Pancreas (tissue), 10 donors: ENCODE results near the gene HNMT. TPM values are rescaled to one million over a fixed set of nuclear protein-coding genes. Genes with fewer than 3 reads are reported as not detected.
A peak's percentile ranks its signal among the peaks of the same experiment; 100 is the strongest.

ENCODE experiments used
- ATAC-seq, 4 donors: fragments of 200-7000 bp; cut with Tn5 transposase; one replicate each; pipeline versions ENCODE4 v1.8.0 to v1.9.1; 2020; ENCODE audit warnings: mild to moderate bottlenecking in 4 of 4, moderate library complexity in 4 of 4
- DNase-seq, 6 donors: peaks; one replicate each; pipeline ENCODE4 v3.0.0-alpha.2; 2020
- FAIRE-seq: peaks from 2 replicates; lab custom pipeline; 2012; peaks lifted over from hg19 to GRCh38; lab: Jason Lieb, UNC
- H3K27ac ChIP-seq, 4 donors: fragments of 200-600 bp; sonication (generic); 1 replicate in 3 of 4; 2 replicates in 1 of 4; pipeline versions ENCODE4 v1.5.0 to v1.8.0; 2020
- H3K27me3 ChIP-seq, 4 donors: fragments of 200-600 bp; one replicate each; pipeline ENCODE4 v1.8.0; 2021
- H3K36me3 ChIP-seq, 3 donors: fragments of 200-600 bp; sonication (generic) in 1 of 3; one replicate each; pipeline versions ENCODE4 v1.5.0 to v1.8.0; 2020 to 2021
- H3K4me1 ChIP-seq, 3 donors: fragments of 200-600 bp; one replicate each; pipeline ENCODE4 v1.8.0; 2021
- H3K4me3 ChIP-seq, 4 donors: fragments of 200-600 bp; sonication (generic) in 2 of 4; one replicate each; pipeline versions ENCODE4 v1.5.0 to v1.8.0; 2020 to 2021
- H3K9me3 ChIP-seq, 4 donors: fragments of 200-600 bp; one replicate each; pipeline ENCODE4 v1.8.0; 2021
- CTCF ChIP-seq, 4 donors: fragments of 200-600 bp; sonication (generic) in 3 of 4; IDR thresholded peaks; one replicate each; pipeline versions ENCODE4 v1.5.0 to v1.8.0; 2021; ENCODE audit warnings: antibody characterized with exemption in 4 of 4
- WGBS, 2 donors: extraction: QIAGEN DNeasy Blood & Tissue Kit; methylation state at CpG; one replicate each; pipeline ENCODE4 v1.1.7; 2013; 5-methylcytosine and 5-hydroxymethylcytosine counted together
- intact Hi-C, 3 donors: fragments of 100-400 bp; cut with DNase I; formaldehyde crosslinking; loops; one replicate each; pipeline versions ENCODE4 v1.11.1 to v1.14.2; 2022
- polyA plus RNA-seq, 2 donors: library from polyadenylated mRNA; stranded (reverse); fragments of 200-250 nt; gene quantifications; one replicate each; pipeline ENCODE4 v1.2.3, GENCODE V29; 2013
- total RNA-seq, 6 donors: library from RNA; stranded (reverse); fragmentation: NEBNext Ultra II Directional in 4 of 6; extraction: Animal tissue kit (Norgen Biotek cat#: 25700) in 4 of 6; gene quantifications; one replicate each; pipeline versions ENCODE4 v1.2.1 to v1.2.4, GENCODE V29; 2021 to 2023
- donor health status: healthy with polysubstance abuse.
- donor health status: DM: no; HTN: no; CAD: no; lungs with moderate emphysema.
- donor health status: DM: no; HTN: no; CAD: no.
- donor health status: control.
- donor health status: control.
- donor health status: Bipolar disorder and iron deficiency.
- donor health status: DM: yes; HTN: yes; CAD: no.
- donor health status: DM: no; HTN: no; CAD: no.
- donor health status: DM: no; HTN: no; CAD: no.
- donor health status: DM: yes; HTN: yes; CAD: no.

HNMT gene
- total and polyA plus RNA-seq, 8 donors = 14.8 to 44.6 (median 25.1) TPM

DNA sequence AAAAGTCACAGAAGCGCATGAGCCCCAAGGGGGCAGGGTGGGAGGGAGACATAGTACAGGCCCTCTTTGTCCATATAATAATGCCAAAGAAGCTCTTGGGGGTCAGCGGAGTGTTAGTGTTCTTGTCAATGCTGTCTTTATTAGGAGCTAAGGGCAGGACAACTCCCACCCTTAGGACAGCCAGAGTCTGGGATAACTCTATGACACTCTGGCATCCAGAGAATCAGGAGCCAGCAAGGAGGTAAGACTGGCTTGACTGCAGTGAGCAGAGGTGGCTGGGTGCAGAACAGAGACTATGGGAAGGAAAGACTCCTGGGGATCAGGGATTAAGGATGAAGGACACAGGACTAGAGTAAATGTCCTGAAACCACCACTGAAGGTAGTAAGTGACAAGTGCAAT, 19.0 kb upstream of the HNMT start:
- no peak overlapping the region for H3K27ac ChIP-seq
- FAIRE-seq (no peak), ATAC-seq (no peak), DNase-seq (no peak)
- WGBS, 2 donors = 41 to 98% methylated on average over 2 of the region's 2 CpGs
- H3K4me1 ChIP-seq = peaks cover 0 to 7% (median 4%) of the 10 kb centered on the region in 3 donors
- H3K4me3 ChIP-seq = no peak overlapping the region
- H3K36me3 ChIP-seq = no peaks in the 10 kb centered on the region
- no peaks in the 10 kb centered on the region for H3K9me3 ChIP-seq
- H3K27me3 ChIP-seq = no peaks in the 10 kb centered on the region
- intact Hi-C loops = loop anchor here in 1 of 3 donors (10.0 kb wide), 1 partner anchor 150 kb away; no protein-coding TSS in a partner anchor
- no peak for TF ChIP-seq CTCF (IDR thresholded peaks at IDR 0.05)

- Histone ChIP-seq H3K4me3 (no peak overlapping the region), H3K4me1 (peaks cover 0 to 7% (median 4%) of the 10 kb centered on the region in 3 donors), H3K9me3 (no peaks in the 10 kb centered on the region), H3K27me3 (no peaks in the 10 kb centered on the region), H3K27ac (no peak overlapping the region), H3K36me3 (no peaks in the 10 kb centered on the region)
- intact Hi-C loops = loop anchor here in 1 of 3 donors (10.0 kb wide), 1 partner anchor 149 kb away; no protein-coding TSS in a partner anchor
- no peak for TF ChIP-seq CTCF (IDR thresholded peaks at IDR 0.05)
- DNase-seq = no peak
- no peak for ATAC-seq
- no peak for FAIRE-seq
These were observed 18.0 kb upstream of the HNMT start for GRCh38 chr2:137946227-137946626.

- DNase-seq = no peak
These were observed 17.1 kb upstream of the HNMT start for GRCh38 chr2:137947032-137947727.

DNA sequence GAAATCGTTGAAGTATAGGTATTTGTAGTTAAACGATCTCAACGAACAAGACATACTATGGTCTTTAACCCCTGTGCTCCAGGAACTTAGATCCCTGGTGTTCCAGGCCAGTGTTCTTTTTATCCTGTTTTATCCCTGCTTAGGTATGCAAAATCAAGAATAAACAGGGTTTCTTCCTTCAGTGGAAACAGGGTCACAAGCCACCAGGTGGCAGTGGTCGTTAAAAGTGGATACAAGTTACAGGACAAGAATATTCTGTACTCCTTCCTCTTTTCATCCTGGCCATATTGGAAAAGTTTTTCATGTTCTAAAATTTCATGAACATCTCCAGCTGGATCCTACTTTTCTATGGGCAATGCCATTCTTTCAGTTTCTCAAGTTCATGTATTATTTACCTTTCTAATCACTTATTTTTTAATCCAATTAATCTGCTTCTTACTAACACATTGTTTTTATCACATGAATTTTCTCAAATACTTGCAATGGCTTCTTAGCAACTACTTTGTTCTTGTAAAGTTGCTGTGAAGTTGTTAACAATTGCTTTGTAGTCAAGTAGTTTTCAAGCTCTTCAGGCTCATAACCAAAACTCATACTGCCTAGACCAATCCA, 16.4 kb upstream of the HNMT start:
- DNase-seq = peak in 5 of 6 donors; percentile 61 to 82 (median 72)
- Histone ChIP-seq H3K4me3 (no peak overlapping the region), H3K4me1 (peaks cover 0 to 4% (median 0%) of the 10 kb centered on the region in 3 donors), H3K27me3 (no peaks in the 10 kb centered on the region), H3K27ac (peak overlapping the region in 1 of 4 donors; percentile 5), H3K36me3 (no peaks in the 10 kb centered on the region), H3K9me3 (no peaks in the 10 kb centered on the region)
- WGBS, 2 donors = 15 to 22% methylated on average over 4 of the region's 4 CpGs
- no peak for FAIRE-seq
- peak; percentile 76 to 95 (median 92) for ATAC-seq
- intact Hi-C loops = loop anchor here in 1 of 3 donors (10.0 kb wide), 1 partner anchor 147 kb away; no protein-coding TSS in a partner anchor
- TF ChIP-seq CTCF (IDR thresholded peaks at IDR 0.05) = peak; percentile 33 to 50 (median 46)

More at GRCh38 chr2:137947032-137947727, 17.1 kb upstream of the HNMT start:
- no peaks in the 10 kb centered on the region for H3K27me3 ChIP-seq
- H3K4me1 ChIP-seq = peaks cover 0 to 4% (median 0%) of the 10 kb centered on the region in 3 donors
- no peaks in the 10 kb centered on the region for H3K36me3 ChIP-seq
- WGBS, 2 donors = 55 to 80% methylated on average over 3 of the region's 3 CpGs
- H3K4me3 ChIP-seq = no peak overlapping the region
- intact Hi-C loops = loop anchor here in 1 of 3 donors (10.0 kb wide), 1 partner anchor 148 kb away; no protein-coding TSS in a partner anchor
- ATAC-seq (peak in 3 of 4 donors; percentile 73 to 75 (median 74)), FAIRE-seq (no peak)
- peak overlapping the region in 1 of 4 donors; percentile 5 for H3K27ac ChIP-seq
- no peaks in the 10 kb centered on the region for H3K9me3 ChIP-seq
- no peak for TF ChIP-seq CTCF (IDR thresholded peaks at IDR 0.05)
